AG10803 (cell line): ENCODE measurements around the gene AIMP1.
A peak's percentile ranks its signal among the peaks of the same experiment; 100 is the strongest.
"Not testable (repeated sequence)": the region's sequence is repeated elsewhere in the genome, so short reads cannot be mapped to it uniquely, and the experiment has no call there.

Experiments used
- DNase-seq: peaks from one replicate; pipeline ENCODE4 v3.0.0; 2010; ENCODE audit warnings: low read depth
- H3K4me3 ChIP-seq: 2 replicates; pipeline ENCODE4 v1.5.1; 2011; ENCODE audit warnings: mild to moderate bottlenecking, low read length, control low read depth
- TF ChIP-seq, protein P1 (sequence below): conservative IDR thresholded peaks from 2 replicates; pipeline ENCODE4 v1.5.1; 2011; ENCODE audit warnings: mild to moderate bottlenecking, low read length, control low read depth, inconsistent platforms

The AIMP1 gene

DNA sequence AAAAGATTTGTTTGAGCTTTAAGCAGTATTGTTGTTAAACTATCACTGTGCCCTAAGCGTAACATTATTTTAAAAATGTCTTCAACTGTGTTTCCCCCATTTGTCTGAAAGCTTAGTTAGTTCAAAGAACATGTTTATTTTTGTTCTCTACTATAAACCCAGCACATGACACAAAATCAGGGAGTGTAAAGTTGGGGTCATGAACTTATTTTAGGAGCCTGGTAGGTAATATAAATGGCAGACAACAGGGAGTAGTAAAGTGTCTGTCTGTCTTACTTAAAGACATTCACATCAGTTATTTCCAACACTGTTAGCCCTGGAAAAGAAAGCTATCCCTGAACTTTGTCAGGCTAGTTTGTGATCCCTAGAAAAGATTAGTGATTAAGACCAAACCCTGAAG is 3.9 kb downstream of the AIMP1 start:
- TF ChIP-seq, protein P1, sequence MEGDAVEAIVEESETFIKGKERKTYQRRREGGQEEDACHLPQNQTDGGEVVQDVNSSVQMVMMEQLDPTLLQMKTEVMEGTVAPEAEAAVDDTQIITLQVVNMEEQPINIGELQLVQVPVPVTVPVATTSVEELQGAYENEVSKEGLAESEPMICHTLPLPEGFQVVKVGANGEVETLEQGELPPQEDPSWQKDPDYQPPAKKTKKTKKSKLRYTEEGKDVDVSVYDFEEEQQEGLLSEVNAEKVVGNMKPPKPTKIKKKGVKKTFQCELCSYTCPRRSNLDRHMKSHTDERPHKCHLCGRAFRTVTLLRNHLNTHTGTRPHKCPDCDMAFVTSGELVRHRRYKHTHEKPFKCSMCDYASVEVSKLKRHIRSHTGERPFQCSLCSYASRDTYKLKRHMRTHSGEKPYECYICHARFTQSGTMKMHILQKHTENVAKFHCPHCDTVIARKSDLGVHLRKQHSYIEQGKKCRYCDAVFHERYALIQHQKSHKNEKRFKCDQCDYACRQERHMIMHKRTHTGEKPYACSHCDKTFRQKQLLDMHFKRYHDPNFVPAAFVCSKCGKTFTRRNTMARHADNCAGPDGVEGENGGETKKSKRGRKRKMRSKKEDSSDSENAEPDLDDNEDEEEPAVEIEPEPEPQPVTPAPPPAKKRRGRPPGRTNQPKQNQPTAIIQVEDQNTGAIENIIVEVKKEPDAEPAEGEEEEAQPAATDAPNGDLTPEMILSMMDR, result no peak
- no peak overlapping the region for H3K4me3 ChIP-seq
- no peak for DNase-seq

DNA sequence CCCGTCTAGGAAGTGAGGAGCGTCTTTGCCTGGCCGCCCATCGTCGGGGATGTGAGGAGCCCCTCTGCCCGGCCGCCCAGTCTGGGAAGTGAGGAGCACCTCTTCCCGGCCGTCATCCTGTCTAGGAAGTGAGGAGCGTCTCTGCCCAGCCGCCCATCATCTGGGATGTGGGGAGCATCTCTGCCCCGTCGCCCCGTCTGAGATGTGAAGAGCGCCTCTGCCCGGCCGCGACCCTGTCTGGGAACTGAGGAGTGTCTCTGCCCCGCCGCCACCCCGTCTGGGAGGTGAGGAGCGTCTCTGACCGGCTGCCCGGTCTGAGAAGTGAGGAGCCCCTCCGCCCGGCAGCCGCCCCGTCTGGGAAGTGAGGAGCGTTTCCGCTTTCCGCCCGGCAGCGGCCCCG is 4.8 kb downstream of the AIMP1 start:
- not testable (repeated sequence) for H3K4me3 ChIP-seq, DNase-seq

DNA sequence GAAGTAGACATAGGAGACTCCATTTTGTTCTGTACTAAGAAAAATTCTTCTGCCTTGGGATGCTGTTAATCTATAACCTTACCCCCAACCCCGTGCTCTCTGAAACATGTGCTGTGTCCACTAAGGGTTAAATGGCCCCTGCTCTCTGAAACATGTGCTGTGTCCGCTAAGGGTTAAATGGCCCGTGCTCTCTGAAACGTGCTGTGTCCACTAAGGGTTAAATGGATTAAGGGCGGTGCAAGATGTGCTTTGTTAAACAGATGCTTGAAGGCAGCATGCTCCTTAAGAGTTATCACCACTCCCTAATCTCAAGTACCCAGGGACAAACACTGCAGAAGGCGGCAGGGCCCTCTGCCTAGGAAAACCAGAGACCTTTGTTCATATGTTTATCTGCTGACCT is 5.5 kb downstream of the AIMP1 start:
- DNase-seq, H3K4me3 ChIP-seq: not testable (repeated sequence)

DNA sequence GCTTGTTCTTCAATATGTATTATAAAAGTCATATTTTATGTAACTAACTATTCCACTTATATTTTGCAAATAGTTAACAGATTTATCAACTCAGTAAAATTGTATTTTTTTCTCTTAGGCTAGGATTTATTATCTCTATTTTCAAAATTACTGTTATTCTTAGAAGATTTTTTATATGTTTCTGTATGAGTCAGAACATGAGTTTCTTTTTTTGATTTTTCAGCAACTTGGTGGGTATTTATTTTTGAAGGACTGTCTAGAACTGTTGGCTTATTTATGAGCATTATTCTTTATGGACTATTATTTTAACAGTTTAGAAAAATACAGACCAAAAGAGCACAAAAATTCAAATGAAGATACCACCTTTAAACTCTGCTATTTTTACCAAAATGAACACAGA is 6.8 kb downstream of the AIMP1 start:
- no peak overlapping the region for H3K4me3 ChIP-seq
- DNase-seq, result no peak
- TF ChIP-seq, protein P1, result no peak

DNA sequence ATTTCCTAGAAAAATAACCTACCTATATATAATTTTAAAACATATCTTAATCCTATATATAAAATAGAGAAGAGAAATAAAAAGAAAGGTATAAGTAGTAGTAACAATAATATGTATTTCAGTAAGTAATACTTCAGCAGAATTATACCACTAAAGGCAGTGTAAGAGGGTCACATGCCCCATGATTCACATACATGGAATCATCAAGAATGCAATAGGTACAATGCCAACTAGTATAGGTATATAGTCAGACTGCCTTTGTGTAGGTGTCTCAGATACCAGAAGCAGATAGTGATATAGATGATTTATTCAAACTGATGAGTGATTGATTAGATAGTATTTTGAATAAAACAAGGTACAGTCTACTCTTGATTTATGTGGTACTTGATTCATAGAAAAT is 9.4 kb downstream of the AIMP1 start:
- TF ChIP-seq, protein P1, result no peak
- no peak overlapping the region for H3K4me3 ChIP-seq
- DNase-seq, result no peak

DNA sequence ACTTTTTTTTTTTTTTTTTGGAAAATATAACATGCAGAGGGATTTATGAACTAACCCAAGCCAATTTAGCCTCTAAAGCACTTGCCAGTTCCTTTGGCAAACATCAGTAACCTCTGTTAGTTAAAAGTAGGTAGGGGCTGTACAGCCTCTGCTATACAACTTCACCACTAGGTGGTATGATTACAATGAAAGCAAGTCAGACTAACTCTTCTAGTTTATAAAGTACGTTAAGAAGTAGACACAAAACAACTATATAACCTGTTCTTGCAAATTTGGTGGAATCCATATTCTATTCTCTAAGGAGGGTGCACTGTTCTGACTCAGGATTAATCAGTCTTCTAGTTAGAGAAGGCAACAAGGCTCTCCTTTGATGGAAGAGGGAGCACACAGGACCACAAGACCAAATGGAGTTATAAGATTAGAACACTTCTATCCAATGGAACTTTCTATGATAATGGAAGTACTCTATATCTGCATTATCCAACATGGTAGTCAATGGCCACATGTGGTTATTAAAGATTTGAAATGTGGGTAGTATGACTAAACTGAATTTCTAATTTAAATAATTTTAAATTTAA is 12.8 kb downstream of the AIMP1 start:
- H3K4me3 ChIP-seq, result no peak overlapping the region
- TF ChIP-seq, protein P1, result peak; percentile 85
- DNase-seq, result peak; percentile 69

DNA sequence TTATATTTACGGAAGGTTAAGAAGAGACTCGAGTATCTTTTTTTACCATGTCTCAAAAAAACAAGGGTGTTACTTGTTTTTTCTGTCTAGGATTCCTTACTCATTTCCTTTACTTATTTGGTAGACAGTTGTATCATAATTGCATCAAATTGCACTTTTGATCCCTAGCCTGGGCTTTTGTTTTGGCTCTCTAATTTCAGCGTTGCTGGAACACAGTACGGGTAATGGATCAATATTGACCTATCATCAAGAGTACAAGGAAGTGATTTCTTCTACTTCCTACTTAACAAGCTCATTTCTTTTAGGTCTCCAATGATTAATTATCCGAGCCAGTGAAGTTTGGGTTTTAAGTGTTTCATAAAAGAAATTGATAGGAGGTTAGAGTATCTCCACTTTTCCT is 16.8 kb downstream of the AIMP1 start:
- DNase-seq, result no peak
- no peak overlapping the region for H3K4me3 ChIP-seq
- TF ChIP-seq, protein P1, result no peak

DNA sequence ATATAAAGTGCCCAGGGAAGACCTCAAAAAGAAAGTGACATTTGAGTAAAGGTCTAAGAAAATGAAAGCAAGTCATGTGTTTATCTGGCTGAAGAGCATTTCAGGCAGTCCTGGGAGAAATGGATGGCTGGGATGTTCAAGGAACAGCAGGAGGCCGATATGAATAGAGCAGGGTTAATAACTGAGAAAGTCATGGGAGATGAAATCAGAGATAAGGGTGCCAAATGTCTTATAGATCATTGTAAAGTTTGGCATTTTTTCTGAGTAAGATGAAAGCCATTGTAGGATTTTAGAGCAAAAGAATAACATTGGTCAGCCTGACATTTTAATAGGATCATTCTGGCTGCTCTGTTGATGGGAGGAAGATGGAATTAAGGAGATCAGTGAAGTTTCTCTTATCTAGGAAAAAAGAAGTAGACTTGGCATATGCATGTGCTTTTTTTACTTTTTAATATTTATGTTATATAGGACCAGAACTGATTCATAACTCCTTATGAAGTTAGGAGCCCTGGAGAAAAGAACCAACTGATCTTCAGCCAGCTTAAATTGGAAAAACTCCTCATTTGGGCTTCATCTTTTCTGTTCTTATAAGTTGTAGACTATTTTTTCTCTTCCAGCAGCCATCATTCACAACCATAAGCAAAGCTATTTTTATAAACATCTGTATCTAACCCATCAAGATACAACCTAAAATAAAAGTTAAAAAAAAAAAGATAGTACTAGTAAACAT is 18.6 kb downstream of the AIMP1 start:
- no peak for DNase-seq
- TF ChIP-seq, protein P1, result no peak
- no peak overlapping the region for H3K4me3 ChIP-seq
